22Rv1 (cell line): ENCODE data around the gene KLF17.

Experiments
- CTCF ChIP-seq: fragments of 450-650 bp; IDR thresholded peaks from 2 replicates; pipeline ENCODE4 v1.5.1; 2017; ENCODE audit warnings: mild to moderate bottlenecking
- ZFX ChIP-seq: fragments of 450-650 bp; IDR thresholded peaks from 2 replicates; pipeline ENCODE4 v1.6.1; 2017; ENCODE audit warnings: antibody characterized with exemption, borderline replicate concordance

- TF ChIP-seq CTCF (no peak), ZFX (no peak)
Observed at GRCh38 chr1:44078104-44078503, 40.5 kb upstream of the KLF17 start.
